K562 (cell line): ENCODE measurements around the gene AK5. TPM values are rescaled to one million over a fixed set of nuclear protein-coding genes. Genes with fewer than 3 reads are reported as not detected.

ENCODE experiments used
- ATAC-seq: fragments of 200-7000 bp; cut with Tn5 transposase; 3 replicates; pipeline ENCODE4 v1.9.1; 2020; ENCODE audit warnings: moderate library complexity
- BruUV-seq: library from RNA; stranded (reverse); fragments of 400-500 nt; replicated peaks from 2 replicates; lab custom pipeline; 2021; lab: Mats Ljungman, UMichigan
- CTCF ChIA-PET: fragments of 300-600 bp; formaldehyde crosslinking; extraction: SDS; loops from one replicate; lab custom pipeline; 2021; ENCODE audit warnings: low intra/inter-chr PET ratio; lab: Yijun Ruan, JAX
- POLR2A ChIA-PET: fragments of 300-600, 350-650 bp; sonication (Branson Sonifier 250); formaldehyde crosslinking; extraction: SDS; loops from one replicate; lab custom pipeline; 2021; ENCODE audit warnings: antibody characterized with exemption, inconsistent platforms; lab: Yijun Ruan, JAX
- DNase-seq, 4 experiments: peaks; one replicate each; pipeline versions ENCODE4 v3.0.0 to v3.0.0-alpha.2; 2011 to 2018; ENCODE audit warnings: low spot score in 3 of 4, mixed read lengths in 3 of 4; ENCODE audit errors: extremely low read depth in 1 of 4
- FAIRE-seq: peaks from 2 replicates; lab custom pipeline; 2011; peaks lifted over from hg19 to GRCh38; lab: Jason Lieb, UNC
- H2AFZ ChIP-seq: 2 replicates; pipeline ENCODE4 v1.6.0; 2011; ENCODE audit warnings: low read depth, low read length, control low read depth, inconsistent platforms
- H3K27ac ChIP-seq: fragments of 200-600 bp; 3 replicates; pipeline ENCODE4 v1.8.0; 2011; ENCODE audit warnings: low read depth, mild to moderate bottlenecking, control low read depth, inconsistent platforms, low read length, moderate library complexity, mixed read lengths; ENCODE audit errors: extremely low read depth
- H3K27me3 ChIP-seq, 2 experiments: fragments of 300-600 bp in 1 of 2; 2 replicates in 1 of 2; 3 replicates in 1 of 2; pipeline versions ENCODE4 v1.6.0 to v1.8.0; 2011; ENCODE audit warnings: inconsistent platforms in 2 of 2, low read length in 2 of 2, mild to moderate bottlenecking in 1 of 2, mixed read lengths in 1 of 2, moderate library complexity in 1 of 2; ENCODE audit not compliant: control insufficient read depth in 2 of 2, insufficient read depth in 2 of 2
- H3K36me3 ChIP-seq: fragments of 300-600 bp; 3 replicates; pipeline ENCODE4 v1.8.0; 2011; ENCODE audit warnings: mild to moderate bottlenecking, low read length, inconsistent platforms; ENCODE audit not compliant: control insufficient read depth, insufficient read depth
- H3K4me1 ChIP-seq, 2 experiments: fragments of 200-600 bp in 1 of 2; replicated peaks in 1 of 2; 2 replicates in 1 of 2; 3 replicates in 1 of 2; pipeline versions ENCODE4 v1.5.1 to v1.8.0; 2011; ENCODE audit warnings: inconsistent platforms in 2 of 2, low read length in 2 of 2, mild to moderate bottlenecking in 1 of 2, mixed read lengths in 1 of 2, moderate library complexity in 1 of 2; ENCODE audit not compliant: control insufficient read depth in 2 of 2, insufficient read depth in 2 of 2
- H3K4me2 ChIP-seq: 2 replicates; pipeline ENCODE4 v1.6.1; 2011; ENCODE audit warnings: low read length, control low read depth, inconsistent platforms, mixed read lengths; ENCODE audit not compliant: insufficient read depth
- H3K4me3 ChIP-seq: fragments of 200-600 bp; sonication (generic), shearing (Covaris generic); 2 replicates; pipeline ENCODE4 v1.5.1; 2016; ENCODE audit warnings: control low read depth, inconsistent platforms
- H3K79me2 ChIP-seq: fragments of 200-600 bp; 3 replicates; pipeline ENCODE4 v1.8.0; 2011; ENCODE audit warnings: low read length, inconsistent platforms; ENCODE audit not compliant: control insufficient read depth, insufficient read depth
- H3K9ac ChIP-seq, 2 experiments: 2 replicates each; pipeline versions ENCODE4 v1.6.0 to v1.6.1; 2011; ENCODE audit warnings: low read depth in 2 of 2, low read length in 2 of 2, control low read depth in 1 of 2, inconsistent platforms in 1 of 2, mild to moderate bottlenecking in 1 of 2, mixed read lengths in 1 of 2; ENCODE audit not compliant: insufficient read depth in 1 of 2
- H3K9me1 ChIP-seq: one replicate; pipeline ENCODE4 v1.6.0; 2011; ENCODE audit warnings: inconsistent platforms, mild to moderate bottlenecking, low read length, moderate library complexity; ENCODE audit not compliant: control insufficient read depth, insufficient read depth
- H3K9me3 ChIP-seq: replicated peaks from 2 replicates; pipeline ENCODE4 v1.5.1; 2011; ENCODE audit warnings: low read depth, low read length, inconsistent platforms; ENCODE audit not compliant: control insufficient read depth, insufficient read depth
- H4K20me1 ChIP-seq: replicated peaks from 2 replicates; pipeline ENCODE4 v1.6.1; 2011; ENCODE audit warnings: low read length, inconsistent platforms, mixed read lengths; ENCODE audit not compliant: control insufficient read depth, insufficient read depth
- ATF1 ChIP-seq, 2 experiments: fragments of 450-650 bp in 1 of 2; IDR thresholded peaks; 2 replicates each; pipeline ENCODE4 v1.6.1; 2016; ENCODE audit warnings: missing compliant biosample characterization in 1 of 2, missing genetic modification characterization in 1 of 2
- ETS2 ChIP-seq: IDR thresholded peaks from 2 replicates; pipeline ENCODE4 v1.6.1; 2016; ENCODE audit warnings: borderline replicate concordance, missing genetic modification characterization, mild to moderate bottlenecking, moderate library complexity, missing compliant biosample characterization; ENCODE audit not compliant: poor library complexity, severe bottlenecking
- EZH2 ChIP-seq: IDR thresholded peaks from 2 replicates; pipeline ENCODE4 v1.6.1; 2012; ENCODE audit warnings: low read depth, mild to moderate bottlenecking, inconsistent platforms, low read length, borderline replicate concordance
- HEY1 ChIP-seq: fragments of 250-450 bp; sonication (Bioruptor Pico); IDR thresholded peaks from 2 replicates; pipeline ENCODE4 v1.5.0; 2020; ENCODE audit warnings: mild to moderate bottlenecking, moderate library complexity, borderline replicate concordance
- MIER1 ChIP-seq: fragments of 450-650 bp; IDR thresholded peaks from 2 replicates; pipeline ENCODE4 v1.6.1; 2016; ENCODE audit warnings: antibody characterized with exemption, mild to moderate bottlenecking, low read depth
- SREBF1 ChIP-seq: fragments of 150-350 bp; IDR thresholded peaks from 2 replicates; pipeline ENCODE4 v1.6.1; 2014; ENCODE audit warnings: antibody characterized with exemption, low read depth, low read length, borderline replicate concordance
- ZFP36 ChIP-seq: fragments of 150-350 bp; IDR thresholded peaks from 2 replicates; pipeline ENCODE4 v1.6.1; 2018; ENCODE audit warnings: low read length, low read depth; ENCODE audit not compliant: partially characterized antibody
- ZNF324 ChIP-seq: fragments of 250-450 bp; sonication (Bioruptor Pico); IDR thresholded peaks from 2 replicates; pipeline ENCODE4 v1.4.0; 2020; ENCODE audit warnings: mild to moderate bottlenecking
- WGBS: fragments of 100-300 bp; shearing (Covaris generic); methylation state at CpG from one replicate; pipeline ENCODE4 v1.1.6; 2016; ENCODE audit warnings: low coverage, mixed read lengths; ENCODE audit not compliant: insufficient coverage; ENCODE audit errors: missing lambda C conversion rate; 5-methylcytosine and 5-hydroxymethylcytosine counted together
- in situ Hi-C: fragments of 300-500 bp; cut with MboI; formaldehyde crosslinking; loops from 4 replicates; pipeline ENCODE4 v1.15.0; 2018; ENCODE audit warnings: inconsistent platforms, mixed read lengths
- intact Hi-C: fragments of 100-400 bp; cut with micrococcal nuclease; formaldehyde crosslinking; loops from 2 replicates; pipeline ENCODE4 v1.14.2; 2022
- polyA plus RNA-seq, 8 experiments: library from polyadenylated mRNA; depleted of rRNA in 4 of 8; stranded (reverse) in 5 of 8; unstranded in 3 of 8; fragments of >200 nt; fragmentation: Nextera tagmentation in 2 of 8; fragmentation: Illumina TruSeq in 1 of 8; extraction: Ambion mirVana in 2 of 8; extraction: Trizol in 1 of 8; gene quantifications; 2 replicates each; pipeline versions ENCODE4 v1.2.1 to v1.2.3, GENCODE V29; 2011 to 2014; ENCODE audit warnings: inconsistent platforms in 1 of 8, missing spikeins in 1 of 8
- total RNA-seq, 7 experiments: library from RNA; depleted of rRNA in 6 of 7; stranded (reverse); fragments of >200 nt in 6 of 7; fragmentation: Illumina TruSeq in 2 of 7; extraction: Trizol in 2 of 7; gene quantifications; 2 replicates each; pipeline versions ENCODE4 v1.2.1 to v1.2.3, GENCODE V29; 2011 to 2021; ENCODE audit warnings: low replicate concordance in 1 of 7

AK5 gene
- total and polyA plus RNA-seq, 9 of the 15 experiments (the other 6 are each of a cell fraction or from before 2014, with no cell fraction given), result 0.06 TPM; not detected in 8

DNA sequence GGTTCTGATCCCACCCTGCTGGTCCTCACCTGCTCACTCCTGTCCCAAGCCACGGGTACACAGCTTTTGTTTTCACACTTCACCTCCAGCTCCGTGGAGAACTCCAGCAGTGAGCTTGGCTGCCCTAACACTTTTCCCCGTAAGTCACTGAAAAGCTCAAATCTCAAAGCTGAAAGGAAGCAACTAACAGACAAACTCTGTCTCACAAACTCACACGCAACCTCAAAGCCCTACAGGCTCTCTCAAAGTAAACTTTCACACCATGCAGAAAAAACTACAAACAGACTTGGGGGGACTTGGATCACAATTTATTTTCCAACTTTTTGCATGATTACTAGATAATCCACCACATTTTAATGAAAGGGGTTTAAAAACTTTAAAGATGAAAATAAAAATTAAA, 88.3 kb downstream of the AK5 start:
- Histone ChIP-seq H3K27me3 (no peaks in the 10 kb centered on the region), H3K4me3 (no peak overlapping the region), H3K36me3 (no peaks in the 10 kb centered on the region), H3K9me3 (no peaks in the 10 kb centered on the region), H3K4me1 (no peaks in the 10 kb centered on the region), H3K9me1 (no peaks in the 10 kb centered on the region), H4K20me1 (no peaks in the 10 kb centered on the region), H2AFZ (no peak overlapping the region), H3K27ac (no peak overlapping the region), H3K9ac (no peak overlapping the region), H3K79me2 (no peaks in the 10 kb centered on the region), H3K4me2 (no peak overlapping the region)
- FAIRE-seq (no peak), ATAC-seq (no peak), DNase-seq (no peak)
- ChIA-PET POLR2A (no interaction called here), CTCF (no interaction called here)
- 8% methylated on average over 4 of the region's 4 CpGs for WGBS
- in situ Hi-C loops, result no loop called here
- no TSS peak for BruUV-seq
- intact Hi-C loops, result no loop called here
- TF ChIP-seq ETS2 (tag) (no peak), ZNF324 (CRISPR knock-in tag) (no peak)

DNA sequence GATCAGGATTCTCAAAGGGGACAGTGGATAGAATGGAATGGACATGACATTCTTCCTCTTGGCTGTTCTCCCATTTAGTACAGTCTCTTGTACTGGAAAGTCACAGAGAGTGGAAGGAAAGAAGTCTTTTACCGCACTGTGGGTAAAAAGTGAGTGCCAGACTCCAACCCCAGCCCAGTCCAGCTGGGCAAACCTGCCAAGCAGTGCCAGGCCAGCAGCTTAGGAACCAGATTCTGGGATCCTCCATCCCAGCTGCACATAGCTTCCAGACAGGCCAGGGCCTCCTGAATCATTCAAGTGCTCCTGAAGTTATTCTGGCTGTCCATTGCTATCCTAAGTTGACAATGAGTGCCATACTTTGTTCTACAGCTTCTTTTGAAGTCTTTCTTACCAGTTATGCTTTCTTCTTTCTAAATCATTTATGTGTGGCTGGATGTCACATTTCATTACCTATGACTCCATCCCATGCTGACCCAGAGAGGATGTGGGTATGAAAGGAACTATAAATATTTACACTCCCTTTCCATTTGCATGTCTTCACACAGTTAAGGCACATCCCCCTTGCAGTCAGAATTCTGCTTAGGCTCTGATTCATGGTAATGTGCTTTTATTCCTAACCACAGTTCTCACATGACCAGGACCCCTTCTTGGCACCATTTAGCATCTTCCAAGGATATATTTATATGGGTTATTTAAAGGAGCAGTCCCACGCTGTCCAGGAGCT, 88.9 kb downstream of the AK5 start:
- Histone ChIP-seq H3K4me3 (no peak overlapping the region), H4K20me1 (no peaks in the 10 kb centered on the region), H3K27ac (no peak overlapping the region), H3K9me3 (no peaks in the 10 kb centered on the region), H2AFZ (no peak overlapping the region), H3K4me1 (no peaks in the 10 kb centered on the region), H3K9ac (no peak overlapping the region), H3K4me2 (no peak overlapping the region), H3K27me3 (no peaks in the 10 kb centered on the region), H3K36me3 (no peaks in the 10 kb centered on the region), H3K79me2 (no peaks in the 10 kb centered on the region), H3K9me1 (no peaks in the 10 kb centered on the region)
- POLR2A ChIA-PET, result no interaction called here
- CTCF ChIA-PET, result no interaction called here
- FAIRE-seq, result no peak
- 0% methylated on average over 2 of the region's 2 CpGs for WGBS
- intact Hi-C loops (no loop called here), in situ Hi-C loops (no loop called here)
- ATAC-seq, result no peak
- no peak for DNase-seq
- no TSS peak for BruUV-seq
- TF ChIP-seq HEY1 (CRISPR knock-in tag) (no peak), ATF1 (CRISPR knock-in tag; IDR thresholded peaks at IDR 0.05) (no peak), ATF1 (tag; IDR thresholded peaks at IDR 0.05) (no peak), EZH2 (no peak), MIER1 (no peak), ZFP36 (no peak), SREBF1 (no peak)
